GM19467 (cell line): ENCODE results near the gene DUS2.

Experiments
- ATAC-seq: cut with Tn5 transposase; IDR thresholded peaks from one replicate; pipeline ENCODE4 v1.9.1; 2021; ENCODE audit warnings: mild to moderate bottlenecking, moderate library complexity; ENCODE audit not compliant: unreplicated experiment

DUS2 gene

DNA sequence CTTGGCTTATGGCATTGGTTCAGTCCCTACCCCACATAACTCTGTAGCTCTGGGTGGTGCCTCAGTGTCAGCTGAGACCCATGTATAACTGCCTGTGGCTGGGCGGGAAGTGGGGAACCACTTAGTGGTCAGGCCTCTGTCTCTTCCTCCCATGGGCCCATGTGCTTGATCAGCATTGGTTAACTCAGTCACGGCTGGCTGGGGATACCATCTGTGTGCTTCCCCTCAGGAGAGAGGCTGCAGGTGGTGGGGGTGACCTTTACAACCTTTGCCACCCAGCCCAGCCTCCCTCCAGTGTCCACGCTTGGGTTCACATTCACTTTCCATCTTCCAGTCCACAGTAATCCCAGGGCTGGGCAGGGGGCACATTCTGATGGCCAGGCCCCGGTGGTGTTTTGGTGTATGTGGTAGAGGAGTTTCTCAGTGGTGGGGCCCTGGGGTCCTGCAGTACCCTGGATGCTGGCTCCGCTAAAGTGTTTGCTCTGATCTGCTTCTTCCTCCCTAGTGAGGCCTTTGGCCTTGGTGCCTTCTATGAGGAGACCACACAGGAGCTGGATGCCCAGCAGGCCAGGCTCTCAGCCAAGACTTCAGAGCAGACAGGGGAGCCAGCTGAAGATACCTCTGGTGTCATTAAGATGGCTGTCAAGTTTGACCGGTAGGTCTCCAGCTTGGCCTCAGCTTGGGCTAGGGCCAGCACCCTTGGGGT, 51.9 kb downstream of the DUS2 start:
- ATAC-seq = peak; percentile 60

GRCh38 chr16:68075980-68076379, 52.9 kb downstream of the DUS2 start:
- ATAC-seq = no peak

GRCh38 chr16:68076560-68076959, 53.5 kb downstream of the DUS2 start:
- ATAC-seq = no peak

- ATAC-seq = no peak
Measured at GRCh38 chr16:68077866-68078700, 55.0 kb downstream of the DUS2 start.

DNA sequence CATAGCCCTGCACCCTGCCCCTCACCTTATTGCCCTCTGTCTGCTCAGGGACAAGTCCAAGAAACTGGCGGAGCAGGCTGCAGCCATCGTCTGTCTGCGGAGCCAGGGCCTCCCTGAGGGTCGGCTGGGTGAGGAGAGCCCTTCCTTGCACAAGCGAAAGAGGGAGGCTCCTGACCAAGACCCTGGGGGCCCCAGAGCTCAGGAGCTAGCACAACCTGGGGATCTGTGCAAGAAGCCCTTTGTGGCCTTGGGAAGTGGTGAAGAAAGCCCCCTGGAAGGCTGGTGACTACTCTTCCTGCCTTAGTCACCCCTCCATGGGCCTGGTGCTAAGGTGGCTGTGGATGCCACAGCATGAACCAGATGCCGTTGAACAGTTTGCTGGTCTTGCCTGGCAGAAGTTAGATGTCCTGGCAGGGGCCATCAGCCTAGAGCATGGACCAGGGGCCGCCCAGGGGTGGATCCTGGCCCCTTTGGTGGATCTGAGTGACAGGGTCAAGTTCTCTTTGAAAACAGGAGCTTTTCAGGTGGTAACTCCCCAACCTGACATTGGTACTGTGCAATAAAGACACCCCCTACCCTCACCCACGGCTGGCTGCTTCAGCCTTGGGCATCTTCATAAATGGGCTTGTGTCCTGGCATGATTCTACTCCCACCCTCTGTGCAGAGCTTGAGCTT, 55.8 kb downstream of the DUS2 start:
- ATAC-seq = no peak

- no peak for ATAC-seq
Measured at GRCh38 chr16:68079376-68079625, 56.2 kb downstream of the DUS2 start.

- no peak for ATAC-seq
Measured at GRCh38 chr16:68079626-68080344, 56.7 kb downstream of the DUS2 start.

DNA sequence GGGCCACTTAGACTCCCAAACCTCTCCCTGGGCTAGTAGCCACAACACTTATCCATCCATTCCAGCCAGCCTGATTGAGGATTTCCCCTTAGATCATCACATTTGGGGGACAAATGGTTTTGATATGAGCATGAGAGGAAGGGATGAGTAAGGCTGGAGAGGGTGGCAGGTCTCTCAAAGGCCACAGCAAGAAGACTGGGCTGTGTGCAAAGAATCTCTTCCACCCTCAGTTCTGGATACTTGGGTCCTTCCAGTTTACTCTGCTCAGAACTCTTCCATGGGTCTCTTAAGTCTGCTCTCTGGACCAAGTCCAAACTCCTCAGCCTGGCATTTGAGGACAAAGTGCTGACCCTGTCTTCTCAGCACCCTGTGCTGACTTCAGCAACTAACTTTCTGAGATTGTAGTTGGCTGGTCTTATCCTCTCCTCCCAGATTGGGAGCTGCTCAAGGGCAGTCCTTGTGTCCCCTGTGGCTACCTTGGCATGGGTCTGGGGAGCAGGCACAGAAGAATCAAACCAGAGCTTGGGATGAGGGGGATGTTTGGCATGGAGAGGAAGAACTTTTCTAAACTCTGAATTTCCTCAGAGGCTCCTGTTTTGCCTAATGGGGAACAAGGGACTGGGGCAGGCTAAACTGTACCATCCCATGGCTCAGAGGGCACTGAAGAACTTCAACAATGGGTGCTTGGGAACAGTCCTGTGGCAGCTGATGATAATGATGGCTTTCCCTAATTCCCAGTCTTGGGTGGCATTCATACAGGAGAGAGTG, 59.0 kb downstream of the DUS2 start:
- no peak for ATAC-seq

DNA sequence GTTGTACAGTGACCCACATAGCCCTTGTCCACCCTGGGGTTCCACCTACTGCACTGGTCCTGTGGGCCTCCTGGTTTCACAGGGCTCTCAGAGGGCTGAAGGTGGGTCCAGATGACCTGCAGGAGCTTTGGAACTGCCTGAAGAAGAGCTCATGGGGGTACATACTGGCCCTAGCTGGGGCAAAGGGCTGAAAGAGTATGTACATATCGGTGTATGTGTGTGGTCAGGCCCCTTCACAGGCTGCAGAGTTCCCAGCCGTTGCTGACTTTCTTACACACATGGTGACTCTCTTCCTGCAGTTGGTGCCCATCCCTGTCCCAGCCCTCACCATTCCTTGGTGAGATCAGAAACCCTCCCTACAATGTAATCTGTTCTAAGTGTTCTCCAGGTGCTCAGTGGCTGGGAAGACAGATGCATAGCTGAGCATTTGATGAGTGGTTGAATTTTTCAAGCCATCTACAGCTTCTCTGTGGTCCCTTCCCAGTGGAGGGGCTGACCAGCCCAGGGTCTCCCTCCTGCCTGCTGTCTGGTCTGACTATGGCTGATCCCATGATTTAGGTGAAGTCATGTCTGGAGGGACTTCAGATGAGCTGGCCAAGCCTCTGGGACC, 59.6 kb downstream of the DUS2 start:
- ATAC-seq = no peak

GRCh38 chr16:68083239-68083781, 60.2 kb downstream of the DUS2 start:
- no peak for ATAC-seq

DNA sequence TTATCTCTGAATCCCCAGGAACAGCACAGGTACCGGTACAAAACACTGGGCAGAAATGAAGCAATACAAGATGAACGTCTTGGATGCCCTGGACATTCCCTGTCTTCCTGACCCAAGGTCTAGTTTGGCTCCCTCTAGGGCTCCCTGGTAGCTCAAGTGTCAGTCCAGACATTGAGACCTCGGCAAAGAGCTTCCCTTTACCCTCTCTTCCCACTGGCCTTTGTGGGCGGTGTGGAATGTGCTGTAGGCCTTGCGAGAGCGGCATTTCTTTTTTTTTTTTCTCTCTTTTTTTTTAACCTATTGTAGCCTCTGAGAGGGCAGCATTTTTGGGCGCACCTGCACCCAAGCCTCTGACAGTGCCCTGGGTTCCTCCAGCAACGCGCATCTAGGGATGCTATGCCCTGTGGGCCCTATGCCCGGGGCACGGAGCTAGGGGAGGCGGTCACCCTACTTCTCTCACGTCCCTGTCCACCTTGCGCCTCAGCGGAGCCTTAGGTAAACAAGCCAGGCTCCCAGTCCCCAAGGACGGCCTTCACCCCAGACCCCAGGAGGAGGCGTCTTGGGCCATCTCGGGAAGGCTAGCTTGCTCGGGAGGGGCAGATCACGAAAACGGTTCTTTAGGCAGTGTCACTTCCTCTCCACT, 60.9 kb downstream of the DUS2 start:
- no peak for ATAC-seq

DNA sequence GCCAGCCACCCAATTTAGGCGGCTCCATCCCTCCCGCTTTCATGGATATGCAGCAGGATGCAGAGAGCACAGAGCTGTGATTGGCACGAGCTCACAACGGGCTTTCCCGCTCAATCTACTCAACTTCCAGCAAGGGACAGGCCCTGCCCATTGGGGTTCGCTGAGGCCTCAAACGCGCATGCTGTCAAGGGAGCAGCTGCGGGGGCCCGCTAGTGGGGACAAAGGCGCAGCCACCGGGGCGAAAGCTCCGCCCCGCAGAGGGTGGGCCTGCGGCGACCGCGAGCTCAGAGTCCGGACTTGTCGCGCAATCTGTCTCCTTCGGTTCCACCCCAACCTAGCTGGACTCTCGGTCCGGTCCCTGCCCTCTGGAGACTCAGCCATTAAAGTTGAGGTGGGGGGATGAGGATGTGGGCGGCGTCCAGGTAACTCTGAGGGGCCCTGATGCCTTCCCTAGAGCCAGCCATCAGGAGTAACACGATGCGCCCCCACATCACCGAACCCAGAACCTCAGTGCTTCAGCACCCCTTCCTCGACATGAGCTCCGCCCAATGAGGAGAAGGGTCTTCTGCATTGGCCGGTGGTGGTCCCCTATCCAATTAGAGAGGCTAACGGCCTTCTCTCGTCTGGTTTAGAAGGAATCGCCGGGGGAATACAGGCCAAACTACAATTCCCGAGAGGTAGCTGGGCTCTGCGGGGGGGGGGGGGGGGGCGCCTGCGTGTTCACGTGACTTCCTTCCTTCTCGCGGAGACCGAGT, 61.6 kb downstream of the DUS2 start:
- peak; percentile 47 for ATAC-seq

- peak; percentile 61 for ATAC-seq
Measured at GRCh38 chr16:68085259-68086071, 62.4 kb downstream of the DUS2 start, which contains the start of gene NFATC3. TSS of gene NFATC3 (plus strand) at chr16:68085370. CDS start at chr16:68085682, 312 bp downstream.

GRCh38 chr16:68086336-68086841, 63.3 kb downstream of the DUS2 start:
- no peak for ATAC-seq

DNA sequence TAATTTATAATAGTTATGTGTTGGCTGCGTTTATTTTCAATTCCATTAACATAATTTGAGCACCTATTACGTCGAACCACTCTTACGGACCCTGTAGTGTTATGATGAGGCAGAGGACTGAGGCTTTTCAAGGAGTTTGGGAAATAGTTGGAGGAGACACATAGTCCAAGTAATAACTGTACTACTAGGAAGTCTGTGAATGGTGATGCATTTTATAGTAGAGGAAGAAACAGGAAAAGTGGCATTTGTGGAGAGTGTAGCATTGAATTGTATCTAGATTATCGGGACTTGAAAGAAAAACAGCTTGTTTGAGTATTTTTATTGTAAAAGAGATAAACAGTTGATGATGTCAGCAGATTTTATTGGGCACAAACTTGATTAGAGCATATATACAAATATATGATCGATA, 63.8 kb downstream of the DUS2 start:
- ATAC-seq = no peak

GRCh38 chr16:68087688-68088087, 64.6 kb downstream of the DUS2 start:
- ATAC-seq = no peak

DNA sequence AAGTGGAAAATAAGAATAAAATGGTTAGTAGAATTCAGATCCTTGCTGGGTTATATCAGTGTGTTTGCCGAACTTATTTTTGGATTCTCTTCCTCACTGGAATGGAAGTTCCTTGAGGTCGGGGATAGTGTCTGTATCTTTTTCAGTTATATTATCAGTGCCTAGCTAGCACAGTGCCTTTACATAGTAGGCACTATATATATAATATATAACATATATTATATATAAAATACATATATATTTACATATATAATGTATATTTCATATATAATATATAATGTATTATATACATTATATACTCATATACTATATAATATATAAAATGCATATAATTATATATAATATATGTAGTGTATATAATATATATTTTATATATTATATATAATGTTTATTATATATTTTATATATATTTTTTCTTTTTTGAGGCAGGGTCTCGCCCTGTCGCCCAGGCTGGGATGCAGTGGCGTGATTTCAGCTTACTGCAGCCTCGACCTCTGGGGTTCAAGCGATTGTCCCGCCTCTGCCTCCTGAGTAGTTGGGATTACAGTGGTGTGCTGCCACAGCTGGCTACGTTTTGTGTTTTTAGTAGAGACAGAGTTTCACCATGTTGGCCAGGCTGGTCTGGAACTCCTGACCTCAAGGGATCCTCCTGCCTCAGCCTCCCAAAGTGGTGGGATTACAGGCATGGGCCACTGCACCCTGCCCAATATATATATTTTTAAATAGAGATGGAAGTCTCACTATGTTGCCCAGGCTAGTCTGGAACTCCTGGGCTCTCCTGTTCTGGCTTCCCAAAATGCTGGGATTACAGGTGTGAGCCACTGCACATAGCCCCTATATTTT, 65.3 kb downstream of the DUS2 start:
- ATAC-seq = no peak
